Measurements from ENCODE around the gene MATN4.

Gene MATN4

DNA sequence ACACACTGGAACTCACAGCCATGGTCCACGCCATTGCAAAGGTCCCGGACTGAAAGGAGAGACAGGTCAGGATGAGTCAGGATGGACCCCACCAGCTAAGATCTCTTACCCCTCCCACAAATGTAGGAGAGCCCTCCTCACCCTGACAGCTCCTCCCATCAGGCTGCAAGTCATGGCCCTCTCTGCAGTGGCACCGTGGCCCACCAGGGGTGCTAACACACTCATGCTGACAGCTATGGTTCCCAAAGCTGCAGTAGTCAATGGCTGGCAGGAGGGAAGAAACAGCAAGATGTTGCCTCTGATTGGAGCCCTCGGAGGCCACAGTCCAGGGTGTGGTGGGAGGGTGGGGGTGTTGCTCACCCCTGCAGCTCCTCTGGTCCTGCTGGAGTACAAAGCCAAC, 7.1 kb downstream of the MATN4 start:
- Histone ChIP-seq H3K4me3 (ENCODE audit: low read depth, low read length) (no peak overlapping the region), H3K27me3 (replicated peaks) (no peaks in the 10 kb centered on the region), H3K36me3 (replicated peaks) (no peaks in the 10 kb centered on the region), H3K27ac (no peak overlapping the region)
- TF ChIP-seq, protein P1, sequence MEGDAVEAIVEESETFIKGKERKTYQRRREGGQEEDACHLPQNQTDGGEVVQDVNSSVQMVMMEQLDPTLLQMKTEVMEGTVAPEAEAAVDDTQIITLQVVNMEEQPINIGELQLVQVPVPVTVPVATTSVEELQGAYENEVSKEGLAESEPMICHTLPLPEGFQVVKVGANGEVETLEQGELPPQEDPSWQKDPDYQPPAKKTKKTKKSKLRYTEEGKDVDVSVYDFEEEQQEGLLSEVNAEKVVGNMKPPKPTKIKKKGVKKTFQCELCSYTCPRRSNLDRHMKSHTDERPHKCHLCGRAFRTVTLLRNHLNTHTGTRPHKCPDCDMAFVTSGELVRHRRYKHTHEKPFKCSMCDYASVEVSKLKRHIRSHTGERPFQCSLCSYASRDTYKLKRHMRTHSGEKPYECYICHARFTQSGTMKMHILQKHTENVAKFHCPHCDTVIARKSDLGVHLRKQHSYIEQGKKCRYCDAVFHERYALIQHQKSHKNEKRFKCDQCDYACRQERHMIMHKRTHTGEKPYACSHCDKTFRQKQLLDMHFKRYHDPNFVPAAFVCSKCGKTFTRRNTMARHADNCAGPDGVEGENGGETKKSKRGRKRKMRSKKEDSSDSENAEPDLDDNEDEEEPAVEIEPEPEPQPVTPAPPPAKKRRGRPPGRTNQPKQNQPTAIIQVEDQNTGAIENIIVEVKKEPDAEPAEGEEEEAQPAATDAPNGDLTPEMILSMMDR (IDR thresholded peaks at IDR 0.05; ENCODE audit: low read depth, low read length, missing control alignments) = peak; percentile 74
- peak; percentile 38 for DNase-seq
- in situ Hi-C loops (cut with HindIII; ENCODE audit: low pct_ligation_motif_present, low sequenced_read_pairs) = no loop called here

DNA sequence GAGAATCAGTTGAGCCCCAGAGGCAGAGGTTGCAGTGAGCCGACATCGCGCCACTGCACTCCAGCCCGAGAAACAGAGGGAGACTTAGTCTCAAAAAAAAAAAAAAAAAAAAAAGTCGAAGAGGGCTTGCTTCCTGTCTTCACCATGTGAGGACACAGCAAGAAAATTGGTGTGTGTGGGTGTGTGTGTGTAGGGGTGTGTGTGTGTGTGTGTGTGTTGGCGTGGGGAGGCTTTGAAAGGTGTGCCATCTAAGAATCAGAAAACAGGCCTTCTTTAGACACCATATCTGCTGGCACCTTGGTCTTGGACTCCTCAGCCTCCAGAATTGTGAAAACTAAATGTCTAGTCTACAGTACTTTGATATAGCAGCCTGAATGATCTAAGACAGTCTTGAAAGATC, 8.3 kb downstream of the MATN4 start:
- Histone ChIP-seq H3K27ac (no peak overlapping the region), H3K27me3 (replicated peaks) (no peaks in the 10 kb centered on the region), H3K36me3 (replicated peaks) (no peaks in the 10 kb centered on the region), H3K4me3 (ENCODE audit: low read depth, low read length) (no peak overlapping the region)
- in situ Hi-C loops (cut with HindIII; ENCODE audit: low pct_ligation_motif_present, low sequenced_read_pairs) = no loop called here
- no peak for DNase-seq
- TF ChIP-seq, protein P1 (IDR thresholded peaks at IDR 0.05; ENCODE audit: low read depth, low read length, missing control alignments) = no peak

DNA sequence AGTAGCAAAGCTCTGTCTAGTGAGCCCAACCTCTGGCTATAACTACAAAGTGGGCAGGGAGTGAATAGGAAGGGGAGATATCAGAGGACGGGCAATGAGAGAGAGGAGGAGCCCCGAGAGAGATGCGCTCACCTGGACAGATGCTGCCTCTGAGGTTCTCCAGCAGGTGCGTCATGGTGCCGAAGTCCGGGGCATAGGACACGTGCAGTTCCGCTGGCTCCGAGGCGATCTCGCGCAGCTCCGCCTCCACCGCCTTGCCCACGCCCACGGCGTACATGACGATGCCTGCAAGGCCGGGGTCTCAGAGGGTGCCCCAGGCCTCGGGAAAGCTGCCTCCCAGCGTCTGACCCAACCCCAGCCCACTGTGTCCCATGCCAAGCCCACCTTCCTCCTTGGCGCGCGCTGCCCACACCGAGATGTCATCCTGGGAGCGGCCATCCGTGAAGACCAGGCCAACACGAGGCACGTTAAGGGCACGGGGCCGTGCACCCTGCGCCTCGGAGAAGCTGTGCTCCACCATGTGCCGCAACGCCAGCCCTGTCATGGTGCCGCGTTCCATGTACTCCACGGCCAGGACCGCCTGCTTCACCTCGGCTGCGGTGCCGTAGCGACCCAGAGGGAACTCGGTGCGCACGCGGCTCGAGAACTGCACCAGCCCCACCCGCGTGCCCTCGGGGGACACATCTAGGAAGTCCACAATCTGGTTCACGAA, 10.2 kb downstream of the MATN4 start:
- no peaks in the 10 kb centered on the region for H3K27me3 ChIP-seq (replicated peaks)
- H3K36me3 ChIP-seq (replicated peaks) = no peaks in the 10 kb centered on the region
- H3K27ac ChIP-seq = no peak overlapping the region
- DNase-seq = no peak
- in situ Hi-C loops (cut with HindIII; ENCODE audit: low pct_ligation_motif_present, low sequenced_read_pairs) = no loop called here
- TF ChIP-seq, protein P1 (IDR thresholded peaks at IDR 0.05; ENCODE audit: low read depth, low read length, missing control alignments) = no peak
- H3K4me3 ChIP-seq (ENCODE audit: low read depth, low read length) = no peak overlapping the region

DNA sequence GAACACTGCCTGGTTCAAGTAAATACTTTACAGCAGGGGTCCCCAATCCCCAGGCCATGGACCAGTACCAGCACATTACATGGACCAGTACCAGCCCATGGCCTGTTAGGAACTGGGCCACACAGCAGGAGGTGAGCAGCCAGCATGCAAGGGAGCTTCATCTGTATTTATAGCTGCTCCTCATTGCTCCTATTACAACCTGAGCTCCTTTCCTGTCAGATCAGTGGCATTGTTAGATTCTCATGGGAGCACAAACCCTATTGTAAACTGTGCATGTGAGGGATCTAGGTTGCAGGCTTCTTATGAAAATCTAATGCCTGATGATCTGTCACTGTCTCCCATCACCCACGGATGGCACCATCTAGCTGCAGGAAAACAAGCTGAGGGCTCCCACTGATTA, 13.4 kb downstream of the MATN4 start:
- DNase-seq = no peak
- no peak overlapping the region for H3K27ac ChIP-seq
- H3K36me3 ChIP-seq (replicated peaks) = no peaks in the 10 kb centered on the region
- H3K27me3 ChIP-seq (replicated peaks) = no peaks in the 10 kb centered on the region
- TF ChIP-seq, protein P1 (IDR thresholded peaks at IDR 0.05; ENCODE audit: low read depth, low read length, missing control alignments) = no peak
- in situ Hi-C loops (cut with HindIII; ENCODE audit: low pct_ligation_motif_present, low sequenced_read_pairs) = no loop called here
- H3K4me3 ChIP-seq (ENCODE audit: low read depth, low read length) = no peak overlapping the region

DNA sequence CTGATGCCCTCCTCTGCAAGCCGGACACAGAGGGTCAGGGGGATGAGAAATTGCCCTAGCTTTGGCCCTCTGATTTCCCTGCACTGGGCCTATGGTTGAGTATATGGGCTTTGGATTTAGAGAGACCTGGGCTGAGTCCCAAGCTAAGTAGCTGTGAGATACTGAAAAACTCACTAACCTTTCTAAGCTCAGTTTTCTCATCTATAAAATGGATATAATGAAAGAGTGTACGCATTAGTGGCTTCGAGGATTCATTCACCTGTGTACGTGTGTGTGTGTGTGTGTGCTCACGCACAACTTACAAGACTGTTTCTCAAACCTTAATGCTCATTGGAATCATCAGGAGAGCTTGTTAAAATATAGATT, 14.1 kb downstream of the MATN4 start:
- no peak for DNase-seq
- no peak overlapping the region for H3K4me3 ChIP-seq (ENCODE audit: low read depth, low read length)
- in situ Hi-C loops (cut with HindIII; ENCODE audit: low pct_ligation_motif_present, low sequenced_read_pairs) = no loop called here
- H3K27ac ChIP-seq = no peak overlapping the region
- TF ChIP-seq, protein P1 (IDR thresholded peaks at IDR 0.05; ENCODE audit: low read depth, low read length, missing control alignments) = no peak
- H3K36me3 ChIP-seq (replicated peaks) = no peaks in the 10 kb centered on the region
- H3K27me3 ChIP-seq (replicated peaks) = no peaks in the 10 kb centered on the region

All from brain microvascular endothelial cell (primary cell).